ENCODE data around the gene KDM4C. TPM values are rescaled to one million over a fixed set of nuclear protein-coding genes. Genes with fewer than 3 reads are reported as not detected.
A peak's percentile ranks its signal among the peaks of the same experiment; 100 is the strongest.

The KDM4C gene
- total and polyA plus RNA-seq, 2 of the 13 experiments (the other 11 are each of a cell fraction or from before 2014, with no cell fraction given): 19.4 to 23.6 TPM

- TF ChIP-seq AHDC1 (CRISPR knock-in tag; IDR thresholded peaks at IDR 0.05; ENCODE audit: borderline replicate concordance) (peak; percentile 83; the same call in 1 of the 2 replicates), ZNF891 (CRISPR knock-in tag; IDR thresholded peaks at IDR 0.05) (no peak), ZNF24 (IDR thresholded peaks at IDR 0.05) (no peak), ZNF776 (CRISPR knock-in tag; IDR thresholded peaks at IDR 0.05) (no peak), SPEN (CRISPR knock-in tag; IDR thresholded peaks at IDR 0.05; ENCODE audit: low read depth) (no peak), FLYWCH1 (CRISPR knock-in tag; IDR thresholded peaks at IDR 0.05) (no peak), HNF1A (IDR thresholded peaks at IDR 0.05; ENCODE audit: low read depth) (no peak), HNF1A (CRISPR knock-in tag; IDR thresholded peaks at IDR 0.05; ENCODE audit: borderline replicate concordance) (no peak), NFRKB (IDR thresholded peaks at IDR 0.05) (no peak), KDM2A (CRISPR knock-in tag; IDR thresholded peaks at IDR 0.05; ENCODE audit: borderline replicate concordance, low read depth) (no peak), HDAC1 (CRISPR knock-in tag; IDR thresholded peaks at IDR 0.05) (0 out of 2 replicates have a peak, but pooled peaks have one; percentile 24), ZNF660 (CRISPR knock-in tag; IDR thresholded peaks at IDR 0.05; ENCODE audit: borderline replicate concordance, low read depth) (no peak), FOXP1 (IDR thresholded peaks at IDR 0.05) (no peak), FOXP1 (CRISPR knock-in tag; IDR thresholded peaks at IDR 0.05) (peak; percentile 81), JUN (CRISPR knock-in tag; IDR thresholded peaks at IDR 0.05) (peak; percentile 51; the same call in 1 of the 2 replicates), GPN1 (CRISPR knock-in tag; IDR thresholded peaks at IDR 0.05; ENCODE audit: borderline replicate concordance) (no peak), ZNF343 (CRISPR knock-in tag; IDR thresholded peaks at IDR 0.05) (no peak), ZBTB26 (CRISPR knock-in tag; IDR thresholded peaks at IDR 0.05; ENCODE audit: borderline replicate concordance) (peak; percentile 97)
- TF ChIP-seq, protein P1, sequence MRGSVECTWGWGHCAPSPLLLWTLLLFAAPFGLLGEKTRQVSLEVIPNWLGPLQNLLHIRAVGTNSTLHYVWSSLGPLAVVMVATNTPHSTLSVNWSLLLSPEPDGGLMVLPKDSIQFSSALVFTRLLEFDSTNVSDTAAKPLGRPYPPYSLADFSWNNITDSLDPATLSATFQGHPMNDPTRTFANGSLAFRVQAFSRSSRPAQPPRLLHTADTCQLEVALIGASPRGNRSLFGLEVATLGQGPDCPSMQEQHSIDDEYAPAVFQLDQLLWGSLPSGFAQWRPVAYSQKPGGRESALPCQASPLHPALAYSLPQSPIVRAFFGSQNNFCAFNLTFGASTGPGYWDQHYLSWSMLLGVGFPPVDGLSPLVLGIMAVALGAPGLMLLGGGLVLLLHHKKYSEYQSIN (CRISPR knock-in tag; IDR thresholded peaks at IDR 0.05; ENCODE audit: borderline replicate concordance): no peak
Observed at GRCh38 chr9:6955251-6955921, 197.6 kb downstream of the KDM4C start (continued).
